Ovary (tissue), 9 donors: ENCODE data around the gene CLDN17. TPM values are rescaled to one million over a fixed set of nuclear protein-coding genes. Genes with fewer than 3 reads are reported as not detected.

Source experiments
- DNase-seq, 5 donors: peaks; one replicate each; pipeline ENCODE4 v3.0.0-alpha.2; 2019 to 2020
- H3K27ac ChIP-seq, 2 donors: fragments of 200-600 bp; one replicate each; pipeline versions ENCODE4 v1.5.1 to v1.8.0; 2019 to 2022
- H3K27me3 ChIP-seq: fragments of 200-600 bp; one replicate; pipeline ENCODE4 v1.8.0; 2022
- H3K36me3 ChIP-seq: fragments of 200-600 bp; sonication (generic); one replicate; pipeline ENCODE4 v1.5.1; 2019
- H3K4me1 ChIP-seq: one replicate; pipeline ENCODE4 v1.8.1; 2013; ENCODE audit warnings: mild to moderate bottlenecking, moderate library complexity; ENCODE audit not compliant: insufficient read depth
- H3K4me3 ChIP-seq: fragments of 200-600 bp; sonication (generic); one replicate; pipeline ENCODE4 v1.5.1; 2017
- H3K9me3 ChIP-seq, 2 donors: fragments of 200-600 bp in 1 of 2; sonication (generic) in 1 of 2; one replicate each; pipeline versions ENCODE4 v1.5.1 to v1.8.1; 2013 to 2019; ENCODE audit warnings: mild to moderate bottlenecking in 1 of 2, moderate library complexity in 1 of 2
- EP300 ChIP-seq: sonication (generic); formaldehyde crosslinking; IDR thresholded peaks from one replicate; pipeline ENCODE4 v1.6.1; 2017; ENCODE audit warnings: antibody characterized with exemption
- POLR2A ChIP-seq: fragments of 450-650 bp; IDR thresholded peaks from one replicate; pipeline ENCODE4 v1.6.1; 2017; ENCODE audit warnings: antibody characterized with exemption, mild to moderate bottlenecking, moderate library complexity
- WGBS, 3 donors: extraction: QIAGEN DNeasy Blood & Tissue Kit in 1 of 3; methylation state at CpG; one replicate each; pipeline versions ENCODE4 v1.1.5 to v1.1.7; 2013 to 2017; 5-methylcytosine and 5-hydroxymethylcytosine counted together
- intact Hi-C, 4 donors: fragments of 100-400 bp; cut with DNase I; formaldehyde crosslinking; loops; one replicate each; pipeline versions ENCODE4 v1.11.0 to v1.15.1; 2022 to 2023
- polyA plus RNA-seq, 2 donors: library from polyadenylated mRNA; stranded (reverse); fragments of 200-250 nt in 1 of 2; fragments of 350-450 nt in 1 of 2; fragmentation: Illumina TruSeq in 1 of 2; extraction: RNeasy Lipid Tissue Mini Kit (QIAGEN cat#74804) in 1 of 2; gene quantifications; one replicate each; pipeline ENCODE4 v1.2.3, GENCODE V29; 2013 to 2014
- total RNA-seq, 7 donors: library from RNA; depleted of rRNA in 2 of 7; stranded (reverse); fragments of >200 nt in 2 of 7; fragmentation: NEBNext Ultra II Directional in 3 of 7; extraction: Animal tissue kit (Norgen Biotek cat#: 25700) in 3 of 7; gene quantifications; one replicate each; pipeline versions ENCODE4 v1.1.0 to v1.2.4, GENCODE V29; 2016 to 2023
- TF ChIP-seq, protein P1 (sequence below), 3 donors: fragments of 450-650 bp in 2 of 3; fragments of 200-600 bp in 1 of 3; IDR thresholded peaks; one replicate each; pipeline versions ENCODE4 v1.5.1 to v1.8.0; 2016 to 2022; ENCODE audit warnings: antibody characterized with exemption in 3 of 3, mild to moderate bottlenecking in 1 of 3
- donor health status: DM: no; HTN: no; CAD: no; lungs with moderate emphysema.
- donor health status: DM: no; HTN: no; CAD: no.
- donor health status: Bipolar disorder and iron deficiency.
- donor health status: DM: yes; HTN: yes; CAD: no.
- donor health status: DM: no; HTN: no; CAD: no.
- donor health status: DM: yes; HTN: yes; CAD: no.

Gene CLDN17
- total and polyA plus RNA-seq, 9 donors = not detected

DNA sequence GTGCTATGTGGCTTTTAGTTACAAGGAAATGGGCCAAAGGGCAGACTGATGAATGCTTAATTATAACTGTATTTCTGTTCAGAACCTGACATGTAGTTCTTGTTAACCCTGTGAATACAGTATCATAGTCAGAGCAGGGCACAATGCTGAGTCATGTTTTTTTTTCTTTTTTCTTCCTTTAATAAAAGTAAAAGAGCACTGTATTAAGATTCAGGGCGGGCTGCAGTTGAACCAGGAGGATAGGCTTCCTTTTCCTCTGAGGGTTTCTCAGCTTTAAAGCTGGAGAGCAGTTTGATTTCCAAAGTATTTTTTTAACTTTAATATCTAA lies 40.6 kb upstream of the CLDN17 start:
- Histone ChIP-seq H3K36me3 (no peaks in the 10 kb centered on the region), H3K27me3 (no peaks in the 10 kb centered on the region), H3K4me1 (no peaks in the 10 kb centered on the region), H3K4me3 (no peak overlapping the region), H3K27ac (no peak overlapping the region), H3K9me3 (no peaks in the 10 kb centered on the region)
- no peak for DNase-seq
- TF ChIP-seq EP300 = no peak
- TF ChIP-seq POLR2A = no peak
- TF ChIP-seq, protein P1, sequence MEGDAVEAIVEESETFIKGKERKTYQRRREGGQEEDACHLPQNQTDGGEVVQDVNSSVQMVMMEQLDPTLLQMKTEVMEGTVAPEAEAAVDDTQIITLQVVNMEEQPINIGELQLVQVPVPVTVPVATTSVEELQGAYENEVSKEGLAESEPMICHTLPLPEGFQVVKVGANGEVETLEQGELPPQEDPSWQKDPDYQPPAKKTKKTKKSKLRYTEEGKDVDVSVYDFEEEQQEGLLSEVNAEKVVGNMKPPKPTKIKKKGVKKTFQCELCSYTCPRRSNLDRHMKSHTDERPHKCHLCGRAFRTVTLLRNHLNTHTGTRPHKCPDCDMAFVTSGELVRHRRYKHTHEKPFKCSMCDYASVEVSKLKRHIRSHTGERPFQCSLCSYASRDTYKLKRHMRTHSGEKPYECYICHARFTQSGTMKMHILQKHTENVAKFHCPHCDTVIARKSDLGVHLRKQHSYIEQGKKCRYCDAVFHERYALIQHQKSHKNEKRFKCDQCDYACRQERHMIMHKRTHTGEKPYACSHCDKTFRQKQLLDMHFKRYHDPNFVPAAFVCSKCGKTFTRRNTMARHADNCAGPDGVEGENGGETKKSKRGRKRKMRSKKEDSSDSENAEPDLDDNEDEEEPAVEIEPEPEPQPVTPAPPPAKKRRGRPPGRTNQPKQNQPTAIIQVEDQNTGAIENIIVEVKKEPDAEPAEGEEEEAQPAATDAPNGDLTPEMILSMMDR (IDR thresholded peaks at IDR 0.05) = no peak
- intact Hi-C loops = loop anchor here in 1 of 4 donors (10.0 kb wide), 1 partner anchor 62 kb away; no protein-coding TSS in a partner anchor
- WGBS, 3 donors = 81 to 96% (median 82%) methylated on average over 1 of the region's 1 CpG

DNA sequence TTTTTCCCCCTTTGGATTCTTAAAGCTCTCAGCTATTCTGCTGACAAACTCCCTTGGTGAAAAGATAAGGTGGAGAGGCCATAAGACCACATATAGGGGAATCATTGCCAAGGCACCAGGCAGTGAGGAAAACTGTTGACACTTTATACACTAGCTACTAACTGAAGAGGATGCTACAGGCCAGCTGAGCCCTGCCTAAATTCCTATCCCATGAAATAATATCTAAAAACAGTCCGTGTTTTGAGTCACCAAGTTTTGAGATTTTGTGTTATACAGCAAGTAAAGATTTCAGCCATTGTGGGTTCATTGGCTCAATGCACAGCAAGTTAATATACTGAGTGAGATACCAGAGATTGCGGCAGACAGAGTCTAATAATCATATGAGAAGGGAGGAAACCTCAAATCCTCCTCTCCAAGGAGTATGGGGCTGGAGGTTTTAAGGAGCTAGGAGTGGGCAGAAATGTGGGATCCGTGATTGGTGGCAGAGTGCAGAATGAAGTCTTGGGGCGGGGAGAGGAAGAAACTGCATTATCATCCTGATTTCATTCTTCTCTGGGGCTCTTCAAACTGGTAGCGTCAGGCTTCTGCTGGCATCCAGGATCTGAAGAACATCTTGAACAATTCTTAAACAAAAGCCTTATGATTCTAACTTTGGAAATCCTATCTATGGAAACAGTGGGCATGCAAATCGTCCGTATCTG lies 40.1 kb upstream of the CLDN17 start:
- Histone ChIP-seq H3K36me3 (no peaks in the 10 kb centered on the region), H3K27me3 (no peaks in the 10 kb centered on the region), H3K9me3 (no peaks in the 10 kb centered on the region), H3K27ac (no peak overlapping the region), H3K4me3 (no peak overlapping the region), H3K4me1 (no peaks in the 10 kb centered on the region)
- WGBS, 3 donors = 52 to 61% (median 52%) methylated on average over 7 of the region's 7 CpGs
- TF ChIP-seq POLR2A (no peak), EP300 (no peak)
- TF ChIP-seq, protein P1 (IDR thresholded peaks at IDR 0.05) = no peak
- intact Hi-C loops = loop anchor here in 1 of 4 donors (10.0 kb wide), 1 partner anchor 62 kb away; no protein-coding TSS in a partner anchor
- DNase-seq = no peak

DNA sequence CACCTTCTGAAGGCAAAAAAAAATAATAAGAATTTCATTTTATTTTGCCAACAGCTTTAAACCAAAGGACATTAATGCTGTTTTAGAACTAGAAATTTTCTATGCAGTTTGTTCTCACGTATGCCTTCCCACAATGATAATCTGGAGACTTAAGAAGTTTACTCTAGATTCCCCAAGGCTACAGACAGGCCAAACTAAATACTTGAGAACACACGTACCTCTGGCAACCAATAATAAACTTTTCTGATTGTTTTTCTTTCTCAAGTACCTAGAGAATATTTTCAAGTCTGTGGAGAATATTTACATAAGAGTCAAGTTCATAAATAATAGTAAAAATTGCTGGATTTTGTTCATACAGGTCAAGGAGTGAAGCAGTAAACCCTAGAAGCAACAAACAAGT lies 33.4 kb upstream of the CLDN17 start:
- Histone ChIP-seq H3K27me3 (no peaks in the 10 kb centered on the region), H3K27ac (no peak overlapping the region), H3K36me3 (no peaks in the 10 kb centered on the region), H3K9me3 (no peaks in the 10 kb centered on the region), H3K4me1 (no peaks in the 10 kb centered on the region), H3K4me3 (no peak overlapping the region)
- intact Hi-C loops = loop anchor here in 1 of 4 donors (10.0 kb wide), 1 partner anchor 55 kb away; no protein-coding TSS in a partner anchor
- 16 to 24% (median 20%) methylated on average over 2 of the region's 2 CpGs for WGBS, 3 donors
- TF ChIP-seq POLR2A (no peak), EP300 (no peak)
- TF ChIP-seq, protein P1 (IDR thresholded peaks at IDR 0.05) = no peak
- no peak for DNase-seq

DNA sequence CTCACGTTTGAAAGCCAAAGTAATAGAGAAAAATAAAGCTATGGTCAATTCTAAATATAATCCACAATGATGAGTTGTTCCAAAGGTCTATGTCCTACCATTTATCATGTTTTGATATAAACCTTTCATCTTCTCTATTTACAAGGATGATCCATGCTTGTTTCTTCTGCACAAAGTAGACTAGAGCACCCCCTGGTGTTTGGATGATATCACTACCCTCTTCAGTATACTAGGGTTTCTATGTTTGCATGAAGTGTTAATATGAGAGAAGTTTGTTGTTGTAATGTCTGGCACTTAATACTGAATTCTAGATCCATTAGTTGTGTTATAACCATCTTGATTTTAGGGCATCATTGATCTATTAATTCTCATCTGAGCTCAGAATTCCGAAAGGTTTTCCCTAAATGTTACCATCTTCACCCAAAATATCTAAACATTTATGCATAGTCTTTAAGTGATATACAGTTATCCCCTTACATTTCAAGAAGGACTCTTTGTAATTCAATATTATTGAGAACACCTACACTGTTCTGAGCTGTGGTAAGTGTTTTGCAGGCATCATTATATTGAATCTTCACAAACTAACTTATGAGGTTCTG lies 28.2 kb upstream of the CLDN17 start:
- intact Hi-C loops = no loop called here
- Histone ChIP-seq H3K27me3 (no peaks in the 10 kb centered on the region), H3K36me3 (no peaks in the 10 kb centered on the region), H3K4me1 (no peaks in the 10 kb centered on the region), H3K9me3 (no peaks in the 10 kb centered on the region), H3K27ac (no peak overlapping the region), H3K4me3 (no peak overlapping the region)
- TF ChIP-seq, protein P1 (IDR thresholded peaks at IDR 0.05) = no peak
- TF ChIP-seq EP300 (no peak), POLR2A (no peak)
- 46 to 58% (median 55%) methylated on average over 2 of the region's 2 CpGs for WGBS, 3 donors
- DNase-seq = no peak
